GM21367 (cell line): ENCODE data around the gene UTP3.
"Not testable (repeated sequence)": the region's sequence is repeated elsewhere in the genome, so short reads cannot be mapped to it uniquely, and the experiment has no call there.

Source experiments
- ATAC-seq: cut with Tn5 transposase; IDR thresholded peaks from one replicate; pipeline ENCODE4 v1.9.1; 2021; ENCODE audit not compliant: unreplicated experiment

The UTP3 gene

DNA sequence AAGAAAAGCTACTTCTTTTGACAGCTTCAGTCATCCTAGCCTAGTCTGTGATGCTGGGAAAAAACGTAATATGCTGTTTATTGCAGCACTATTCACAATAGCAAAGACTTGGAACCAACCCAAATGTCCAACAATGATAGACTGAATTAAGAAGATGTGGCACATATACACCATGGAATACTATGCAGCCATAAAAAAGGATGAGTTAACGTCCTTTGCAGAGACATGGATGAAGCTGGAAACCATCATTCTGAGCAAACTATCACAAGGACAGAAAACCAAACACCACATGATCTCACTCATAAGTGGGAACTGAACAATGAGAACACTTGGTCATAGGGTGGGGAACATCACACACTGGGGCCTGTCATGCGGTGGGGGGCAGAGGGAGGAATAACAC lies 6.2 kb upstream of the UTP3 start:
- not testable (repeated sequence) for ATAC-seq

GRCh38 chr4:70687392-70687791 lies 940 bp upstream of the UTP3 start:
- no peak for ATAC-seq

DNA sequence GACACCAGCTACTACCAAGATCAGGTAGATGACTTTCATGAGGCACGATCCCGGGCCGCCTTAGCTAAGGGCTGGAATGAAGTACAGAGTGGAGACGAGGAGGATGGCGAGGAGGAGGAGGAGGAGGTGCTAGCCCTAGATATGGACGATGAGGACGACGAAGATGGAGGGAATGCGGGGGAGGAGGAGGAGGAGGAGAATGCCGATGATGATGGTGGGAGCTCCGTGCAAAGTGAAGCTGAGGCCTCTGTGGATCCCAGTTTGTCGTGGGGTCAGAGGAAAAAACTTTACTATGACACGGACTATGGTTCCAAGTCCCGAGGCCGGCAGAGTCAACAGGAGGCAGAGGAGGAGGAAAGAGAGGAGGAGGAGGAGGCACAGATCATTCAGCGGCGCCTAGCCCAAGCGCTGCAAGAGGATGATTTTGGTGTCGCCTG lies 481 bp downstream of the UTP3 start:
- no peak for ATAC-seq

GRCh38 chr4:70691661-70692060 lies 3.3 kb downstream of the UTP3 start:
- no peak for ATAC-seq

DNA sequence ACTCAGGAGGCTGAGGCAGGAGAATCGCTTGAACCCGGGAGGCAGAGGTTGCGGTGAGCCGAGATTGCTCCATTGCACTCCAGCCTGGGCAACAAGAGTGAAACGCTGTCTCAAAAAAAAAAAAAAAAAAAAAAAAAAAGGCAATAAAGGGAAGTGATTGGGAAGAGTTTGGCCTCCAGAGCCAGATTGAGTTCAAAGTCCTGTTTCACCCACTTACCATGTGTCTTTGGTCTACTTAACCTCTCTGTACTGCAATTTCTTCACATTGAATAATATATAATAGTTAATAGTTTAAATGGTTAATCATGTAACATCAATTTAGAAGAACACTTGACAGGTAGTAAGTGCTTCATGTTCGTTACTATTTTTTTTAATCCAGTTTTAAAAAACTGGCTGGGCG lies 6.3 kb downstream of the UTP3 start:
- not testable (repeated sequence) for ATAC-seq

DNA sequence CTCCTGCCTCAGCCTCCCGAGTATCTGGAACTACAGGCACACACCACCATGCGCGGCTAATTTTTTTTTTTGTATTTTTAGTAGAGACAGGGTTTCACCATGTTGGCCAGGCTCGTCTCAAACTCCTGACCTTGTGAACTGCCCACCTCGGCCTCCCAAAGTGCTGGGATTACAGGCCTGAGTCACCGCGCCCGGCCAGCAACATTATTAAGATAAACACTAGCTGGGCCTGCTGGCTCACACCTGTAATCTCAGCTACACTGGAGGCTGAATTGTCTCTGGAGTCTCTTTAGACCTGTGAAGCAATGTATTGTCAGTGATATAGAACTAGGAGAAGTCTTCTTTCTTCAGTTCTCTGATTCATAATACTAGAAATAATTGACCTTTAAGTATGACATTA lies 10.1 kb downstream of the UTP3 start:
- not testable (repeated sequence) for ATAC-seq

DNA sequence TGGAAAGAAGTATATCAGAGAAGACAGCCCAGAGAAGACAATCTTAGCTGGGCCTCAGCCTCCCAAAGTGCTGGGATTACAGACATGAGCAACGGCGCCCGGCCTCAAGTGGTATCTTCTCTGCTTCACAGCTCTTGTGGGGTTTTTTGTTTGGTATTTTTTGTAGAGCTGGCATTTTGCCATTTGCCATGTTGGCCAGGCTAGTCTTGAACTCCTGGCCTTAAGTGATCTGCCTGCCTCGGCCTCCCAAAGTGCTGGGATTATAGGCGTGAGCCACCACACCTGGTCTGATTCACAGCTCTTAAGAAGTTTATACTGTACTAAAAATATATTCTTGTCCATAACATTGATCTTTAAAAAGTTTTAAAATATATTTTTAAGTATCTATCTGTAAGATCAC lies 12.4 kb downstream of the UTP3 start:
- ATAC-seq, result no peak

DNA sequence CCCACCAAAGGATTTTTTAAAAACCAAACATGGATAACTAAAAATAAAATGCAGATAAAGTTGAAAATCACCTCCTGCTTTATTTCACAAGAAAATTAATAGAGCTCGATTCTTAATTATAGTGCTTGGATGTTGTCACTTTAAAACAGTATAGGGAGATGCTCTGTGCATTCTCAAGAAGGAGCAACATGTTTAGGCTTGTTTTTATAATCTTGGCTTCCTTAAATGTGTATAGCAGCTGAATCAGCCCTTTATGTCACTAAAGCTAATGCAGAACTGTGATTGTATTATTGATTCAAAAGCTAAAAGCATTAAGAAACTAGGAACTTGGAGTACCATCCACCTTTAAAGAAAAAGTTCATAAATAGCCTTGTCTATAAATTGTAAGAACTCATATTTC lies 12.9 kb downstream of the UTP3 start:
- no peak for ATAC-seq

DNA sequence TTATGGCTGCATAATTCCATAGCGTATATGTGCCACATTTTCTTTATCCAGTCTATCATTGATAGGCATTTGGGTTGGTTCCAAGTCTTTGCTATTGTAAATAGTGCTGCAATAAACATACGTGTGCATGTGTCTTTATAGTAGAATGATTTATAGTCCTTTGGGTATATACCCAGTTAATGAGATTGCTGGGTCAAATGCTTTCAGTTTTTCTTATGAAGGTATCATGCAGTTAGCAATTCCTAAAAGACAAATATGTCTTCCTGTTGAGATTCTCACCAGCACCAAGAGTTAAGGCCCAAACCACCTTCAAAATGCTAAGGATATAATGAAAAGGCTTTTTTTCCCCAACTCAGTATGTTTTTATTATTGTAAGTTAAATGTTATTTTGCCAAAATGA lies 14.3 kb downstream of the UTP3 start:
- not testable (repeated sequence) for ATAC-seq

DNA sequence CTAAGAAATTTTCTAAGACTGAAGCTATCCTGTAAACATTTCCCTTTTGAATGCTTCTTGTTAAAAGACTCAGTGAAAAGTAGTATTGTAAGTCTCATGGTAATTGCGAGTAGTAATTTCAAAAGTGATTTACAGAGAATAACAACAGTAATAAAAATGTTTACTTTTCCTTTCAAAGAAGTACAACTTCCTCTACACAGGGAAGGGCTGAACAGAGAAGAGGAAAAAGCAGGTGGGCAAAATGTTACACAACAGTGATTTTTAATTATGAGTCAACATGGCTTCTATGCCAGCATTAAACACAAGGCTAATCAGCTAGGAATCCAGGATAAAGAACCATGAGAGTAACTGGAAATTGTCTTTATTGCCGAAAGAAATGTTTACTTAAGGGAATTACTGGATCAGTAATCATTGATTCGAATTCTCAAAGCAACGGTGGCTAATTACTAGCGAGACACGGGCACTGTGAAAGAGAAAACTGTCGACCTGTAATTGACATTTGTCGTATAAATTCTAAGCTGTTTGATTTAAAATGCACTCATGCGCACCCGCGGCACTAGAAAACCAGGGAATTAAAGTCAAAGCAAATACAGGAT lies 15.4 kb downstream of the UTP3 start:
- no peak for ATAC-seq

DNA sequence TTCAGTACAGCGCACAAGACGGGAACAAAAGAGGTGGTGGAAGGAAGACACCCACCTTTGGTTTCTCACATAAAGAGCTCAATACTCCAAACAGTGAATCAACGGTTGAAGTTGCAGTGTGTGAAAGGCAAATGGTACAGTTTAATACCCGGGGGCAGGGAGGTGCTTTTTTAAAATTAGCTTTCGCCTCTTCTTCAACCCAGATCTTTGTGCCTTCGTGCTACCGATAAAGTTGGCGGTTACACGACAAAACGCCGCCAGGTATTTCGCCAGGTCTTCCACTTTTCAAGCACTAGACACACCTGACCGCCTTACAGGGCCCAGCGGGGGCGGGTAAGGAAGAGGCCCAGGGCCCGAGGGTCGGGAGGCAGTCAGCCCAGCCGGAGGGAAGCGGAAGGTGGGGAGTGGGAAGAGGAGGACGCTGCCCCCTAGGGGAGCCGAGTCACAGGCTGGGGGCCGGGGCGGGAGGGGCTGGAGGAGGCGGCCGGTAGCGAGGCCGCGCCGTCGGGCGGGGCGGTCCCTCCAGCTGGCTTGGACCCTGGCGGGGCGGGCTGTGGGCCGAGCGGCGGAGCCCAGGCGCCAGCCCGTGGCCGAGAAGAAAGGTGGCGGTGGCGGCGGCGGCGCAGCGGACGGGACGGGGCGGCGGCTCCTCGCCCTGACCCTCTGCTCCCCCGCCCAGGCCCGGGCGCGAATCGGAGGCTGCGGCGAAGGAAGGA lies 16.0 kb downstream of the UTP3 start:
- peak; percentile 61 for ATAC-seq

- ATAC-seq, result peak; percentile 29
Measured at GRCh38 chr4:70704931-70705182, 16.5 kb downstream of the UTP3 start.

- peak; percentile 56 for ATAC-seq
Measured at GRCh38 chr4:70705183-70706043, 17.1 kb downstream of the UTP3 start.

DNA sequence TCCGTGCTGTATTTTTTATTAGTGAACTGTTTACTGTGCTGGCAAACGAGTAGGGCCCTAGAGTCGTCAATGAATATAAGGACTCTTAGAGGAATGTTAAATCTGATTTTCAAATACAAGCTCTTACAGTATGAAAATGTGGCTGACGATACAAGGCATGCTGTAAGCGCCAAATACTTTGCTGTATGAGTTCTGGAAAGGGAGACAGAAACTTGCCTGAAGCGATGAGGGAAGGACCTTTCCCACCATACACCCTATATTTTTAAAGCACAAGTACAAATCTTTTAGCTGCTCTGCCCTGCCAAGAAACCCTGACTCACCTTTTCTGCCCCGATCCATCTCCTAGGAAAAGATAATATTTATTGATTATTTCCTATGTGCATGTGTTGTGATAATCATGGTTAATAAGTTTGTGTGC lies 17.7 kb downstream of the UTP3 start:
- no peak for ATAC-seq

DNA sequence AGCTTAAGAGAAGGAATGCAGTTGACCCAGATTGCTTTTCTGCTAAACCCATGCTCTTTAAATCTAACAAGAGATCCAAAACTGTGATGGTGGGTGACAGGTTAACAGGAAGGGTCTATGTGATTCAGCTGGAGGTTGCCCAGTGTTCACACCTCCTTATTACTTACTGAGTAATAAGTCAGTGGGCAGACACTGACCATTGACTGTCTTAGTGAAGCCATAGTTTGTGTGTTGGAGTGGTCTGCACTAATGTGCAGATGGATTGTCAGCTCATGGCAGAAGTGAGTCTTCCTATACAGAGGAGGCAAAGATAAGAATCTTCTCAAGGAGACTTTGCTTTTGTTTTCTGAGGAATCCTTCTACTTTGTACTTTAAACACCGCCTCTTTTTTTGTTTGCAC lies 18.2 kb downstream of the UTP3 start:
- no peak for ATAC-seq

DNA sequence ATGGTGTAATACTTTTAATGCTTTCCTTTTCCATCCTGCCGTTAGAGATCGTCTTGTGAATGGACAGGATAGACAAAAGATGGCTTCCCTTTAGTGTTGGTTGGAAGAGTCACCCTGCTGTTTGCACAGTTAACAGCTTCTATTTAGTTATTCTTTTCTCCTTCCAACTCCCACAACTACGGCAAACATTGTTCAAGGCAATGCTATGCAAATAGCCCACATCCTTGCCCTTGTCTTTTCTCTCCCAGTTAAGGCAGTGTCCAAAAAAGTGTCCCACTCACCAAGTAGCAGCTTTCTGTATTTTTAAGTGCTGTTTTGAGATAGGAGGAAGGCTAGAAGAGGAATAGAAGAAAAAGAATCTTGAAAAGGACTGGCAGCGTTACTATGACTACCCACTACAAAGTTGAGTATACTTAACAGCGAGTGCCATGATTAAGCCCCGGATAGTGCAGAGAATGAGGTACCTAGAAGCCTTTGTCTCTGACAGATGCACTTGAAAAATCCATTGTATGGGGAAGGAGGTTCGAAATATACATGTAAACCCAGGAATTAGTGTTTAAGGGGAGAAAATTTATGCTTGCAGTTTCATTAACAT lies 21.4 kb downstream of the UTP3 start:
- ATAC-seq, result no peak

DNA sequence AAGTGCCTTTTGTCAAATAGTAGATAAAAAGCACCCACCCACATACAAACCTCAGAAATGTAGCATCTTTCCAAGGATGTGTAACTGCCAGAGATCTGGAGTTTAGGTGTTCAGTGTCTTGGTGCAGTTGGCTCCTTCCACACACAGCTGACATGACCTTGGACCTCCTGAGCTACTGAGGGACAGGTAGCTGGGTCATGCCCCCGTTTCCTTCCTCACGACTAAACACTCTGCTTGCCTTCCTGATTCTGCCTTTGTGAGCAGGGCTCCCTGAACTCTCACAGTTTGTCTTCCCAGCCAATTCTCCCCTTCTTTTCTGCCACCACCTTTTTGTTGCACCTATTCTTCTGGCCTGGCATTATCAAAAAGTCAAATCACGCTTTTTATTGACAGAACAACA lies 23.3 kb downstream of the UTP3 start:
- ATAC-seq, result no peak

- ATAC-seq, result no peak
Measured at GRCh38 chr4:70712150-70712549, 23.8 kb downstream of the UTP3 start.

GRCh38 chr4:70712604-70713452 lies 24.5 kb downstream of the UTP3 start:
- ATAC-seq, result no peak

DNA sequence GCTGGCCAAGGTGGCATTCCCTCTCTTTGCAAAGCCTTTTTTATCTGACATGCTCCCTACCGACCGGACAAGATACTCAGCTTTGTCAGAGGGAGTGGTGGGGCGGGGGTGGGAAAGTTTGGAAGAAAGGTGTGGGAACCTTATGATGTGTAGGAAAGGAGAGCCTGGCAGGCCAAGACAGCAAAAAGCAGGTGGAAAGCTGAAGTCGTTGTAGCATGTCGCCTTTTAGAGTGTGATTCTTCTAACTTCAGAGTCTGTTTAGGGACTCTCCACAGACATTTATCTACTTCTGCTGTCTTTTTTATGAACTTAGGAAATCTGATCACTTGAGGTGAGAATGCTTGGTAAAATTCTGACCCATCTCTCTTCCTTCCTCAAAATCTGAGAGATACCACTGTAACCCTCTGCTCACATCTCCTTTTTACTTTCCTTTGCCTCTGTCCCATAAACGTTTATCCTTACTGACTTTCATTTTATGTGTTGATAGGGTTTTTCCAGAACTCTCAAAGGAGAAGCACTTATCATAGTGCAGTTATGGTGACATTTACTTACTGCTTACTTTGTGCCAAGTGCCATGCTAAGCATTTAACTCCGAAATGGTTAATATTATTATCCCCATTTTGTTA lies 25.2 kb downstream of the UTP3 start:
- peak; percentile 33 for ATAC-seq
